Activated CD4-positive, alpha-beta T cell treated with anti-CD3 and anti-CD28 coated beads, Interleukin-2, amount 10 ng/mL, durations not matched to agents 24 days and 14 days (primary cell): Measurements from ENCODE around the gene RPL9. TPM values are rescaled to one million over a fixed set of nuclear protein-coding genes. Genes with fewer than 3 reads are reported as not detected.
"Not testable (repeated sequence)": the region's sequence is repeated elsewhere in the genome, so short reads cannot be mapped to it uniquely, and the experiment has no call there.

Source experiments
- DNase-seq: peaks from one replicate; pipeline ENCODE4 v3.0.0; 2022
- H3K27ac Mint-ChIP-seq: one replicate; pipeline ENCODE4 v1.8.0; 2022; ENCODE audit warnings: mild to moderate bottlenecking, mixed read lengths
- H3K27me3 Mint-ChIP-seq: one replicate; pipeline ENCODE4 v1.8.0; 2022; ENCODE audit warnings: mixed read lengths
- H3K36me3 Mint-ChIP-seq: one replicate; pipeline ENCODE4 v1.8.0; 2022; ENCODE audit warnings: low read depth, mild to moderate bottlenecking, mixed read lengths
- H3K4me1 Mint-ChIP-seq: one replicate; pipeline ENCODE4 v1.8.0; 2021; ENCODE audit warnings: mixed read lengths
- H3K4me3 Mint-ChIP-seq: one replicate; pipeline ENCODE4 v1.8.0; 2022; ENCODE audit warnings: mild to moderate bottlenecking, moderate library complexity, mixed read lengths
- H3K9me3 Mint-ChIP-seq: one replicate; pipeline ENCODE4 v1.8.0; 2021; ENCODE audit warnings: mixed read lengths
- intact Hi-C: fragments of 100-400 bp; cut with micrococcal nuclease; formaldehyde crosslinking; loops from one replicate; pipeline ENCODE4 v1.15.1; 2023
- total RNA-seq: library from RNA; stranded (reverse); gene quantifications from 2 replicates; pipeline ENCODE4 v1.2.3, GENCODE V29; 2022

The RPL9 gene
- total RNA-seq, 1 donor from 2014 or later = 1,789 TPM

DNA sequence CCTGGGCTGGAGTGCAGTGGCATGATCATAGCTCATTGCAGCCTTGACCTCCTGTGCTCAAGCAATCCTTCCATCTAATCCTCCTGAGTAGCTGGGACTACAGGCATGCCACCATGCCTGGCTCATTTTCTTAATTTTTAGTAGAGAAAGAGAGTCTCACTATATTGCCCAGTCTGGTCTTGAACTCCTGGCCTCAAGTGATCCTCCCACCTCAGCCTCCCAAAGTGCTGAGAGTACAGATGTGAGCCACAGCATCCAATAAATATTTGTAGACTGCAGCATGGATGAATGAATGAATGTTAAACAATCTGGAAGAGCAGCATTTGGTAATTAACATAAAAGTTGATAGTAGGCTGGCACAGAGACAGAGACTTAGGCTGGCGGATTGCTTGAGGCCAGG lies 32.0 kb downstream of the RPL9 start:
- H3K36me3 Mint-ChIP-seq = no peaks in the 10 kb centered on the region
- DNase-seq = no peak
- H3K27ac Mint-ChIP-seq = no peak overlapping the region
- no peaks in the 10 kb centered on the region for H3K9me3 Mint-ChIP-seq
- no peaks in the 10 kb centered on the region for H3K27me3 Mint-ChIP-seq
- H3K4me3 Mint-ChIP-seq = no peak overlapping the region
- H3K4me1 Mint-ChIP-seq = no peaks in the 10 kb centered on the region
- intact Hi-C loops = no loop called here

DNA sequence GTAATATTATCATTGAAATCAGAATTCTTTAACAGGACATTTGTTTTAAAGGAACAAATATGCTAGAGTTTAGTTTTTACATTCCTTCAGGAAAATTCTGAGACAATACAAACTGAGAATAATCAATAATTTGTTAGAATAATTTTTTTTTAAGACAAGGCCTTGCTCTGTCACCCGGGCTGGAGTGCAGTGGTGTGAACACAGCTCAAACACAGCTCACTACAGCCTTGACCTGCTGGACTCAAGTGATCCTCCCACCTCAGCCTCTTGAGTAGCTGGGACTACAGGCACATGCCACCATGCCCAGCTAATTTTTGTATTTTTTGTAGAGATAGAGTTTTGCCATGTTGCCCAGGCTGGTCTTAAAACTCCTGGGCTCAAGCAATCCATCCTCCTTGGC lies 33.4 kb downstream of the RPL9 start:
- not testable (repeated sequence) for H3K4me3 Mint-ChIP-seq, H3K27me3 Mint-ChIP-seq, H3K9me3 Mint-ChIP-seq

DNA sequence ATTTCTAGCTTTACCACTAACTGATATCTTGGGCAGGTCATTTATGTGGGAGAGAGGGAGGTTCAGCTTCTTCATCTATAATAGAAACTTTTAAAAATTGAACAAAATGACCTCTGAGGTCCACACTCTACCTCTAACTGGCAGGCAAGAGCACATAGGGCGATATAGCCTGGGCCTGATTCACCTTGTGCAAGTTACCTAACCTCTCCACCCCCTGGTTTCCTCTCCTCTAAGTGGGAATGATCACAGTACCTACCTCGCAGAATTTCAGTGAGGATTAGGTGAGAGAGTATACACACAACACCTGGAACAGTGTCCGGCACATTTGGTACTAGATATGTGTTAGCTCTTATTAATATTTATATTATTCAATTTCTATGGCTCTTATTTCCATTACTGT lies 36.5 kb downstream of the RPL9 start:
- no peak for DNase-seq
- Mint-ChIP-seq H3K9me3 (no peaks in the 10 kb centered on the region), H3K27me3 (peaks cover 2% of the 10 kb centered on the region), H3K27ac (no peak overlapping the region), H3K4me3 (no peak overlapping the region), H3K36me3 (no peaks in the 10 kb centered on the region), H3K4me1 (no peaks in the 10 kb centered on the region)
- intact Hi-C loops = no loop called here

More for the DNA sequence above, 33.4 kb downstream of the RPL9 start:
- DNase-seq, H3K36me3 Mint-ChIP-seq, H3K27ac Mint-ChIP-seq, intact Hi-C loops, H3K4me1 Mint-ChIP-seq: not testable (repeated sequence)

DNA sequence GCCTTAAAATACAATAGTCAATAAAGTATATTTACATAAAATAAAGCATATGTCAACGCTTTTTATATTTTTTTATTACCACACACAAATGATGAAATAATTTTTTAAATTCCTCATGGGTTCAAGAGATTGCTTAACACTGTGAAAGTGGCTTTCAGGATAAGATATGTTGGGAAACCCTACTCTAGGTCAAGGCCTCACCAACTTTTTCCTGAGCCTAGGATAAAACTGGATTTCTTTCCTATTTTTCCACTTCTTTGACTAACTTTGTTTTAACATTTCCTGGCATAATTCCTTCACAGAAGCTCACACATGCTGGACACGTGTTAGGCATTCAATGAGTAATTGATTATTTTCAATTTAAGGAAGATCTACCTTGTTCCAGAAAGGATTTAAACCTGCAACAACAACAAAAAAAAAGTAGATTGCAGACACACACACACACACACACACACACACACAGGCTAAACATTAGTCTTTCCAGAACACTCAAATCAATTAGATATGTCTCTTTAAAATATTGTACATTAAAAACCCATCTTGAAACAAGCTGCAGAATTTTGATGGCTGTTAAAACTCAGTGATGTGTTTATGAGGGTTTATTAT lies 42.9 kb downstream of the RPL9 start:
- H3K36me3 Mint-ChIP-seq = no peaks in the 10 kb centered on the region
- H3K27ac Mint-ChIP-seq = no peak overlapping the region
- DNase-seq = no peak
- H3K4me3 Mint-ChIP-seq = no peak overlapping the region
- H3K9me3 Mint-ChIP-seq = no peaks in the 10 kb centered on the region
- intact Hi-C loops = no loop called here
- H3K27me3 Mint-ChIP-seq = peaks cover 4% of the 10 kb centered on the region
- no peaks in the 10 kb centered on the region for H3K4me1 Mint-ChIP-seq

DNA sequence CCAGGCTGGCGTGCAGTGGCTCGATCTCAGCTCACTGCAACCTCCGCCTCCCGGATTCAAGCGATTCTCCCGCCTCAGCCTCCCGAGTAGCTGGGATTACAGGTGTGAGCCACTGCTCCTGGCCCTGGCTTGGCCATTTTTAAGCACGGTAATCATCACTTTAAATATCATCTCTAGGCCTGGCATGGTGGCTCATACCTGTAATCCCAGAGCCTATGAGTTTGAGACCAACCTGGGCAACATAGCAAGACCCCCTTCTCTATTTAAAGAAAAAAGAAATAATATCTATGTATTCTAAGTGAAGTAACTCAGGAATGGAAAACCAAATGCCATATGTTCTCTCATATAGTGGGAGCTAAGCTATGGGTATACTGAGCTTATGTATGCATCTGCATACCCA lies 47.2 kb downstream of the RPL9 start:
- intact Hi-C loops, H3K9me3 Mint-ChIP-seq: not testable (repeated sequence)

DNA sequence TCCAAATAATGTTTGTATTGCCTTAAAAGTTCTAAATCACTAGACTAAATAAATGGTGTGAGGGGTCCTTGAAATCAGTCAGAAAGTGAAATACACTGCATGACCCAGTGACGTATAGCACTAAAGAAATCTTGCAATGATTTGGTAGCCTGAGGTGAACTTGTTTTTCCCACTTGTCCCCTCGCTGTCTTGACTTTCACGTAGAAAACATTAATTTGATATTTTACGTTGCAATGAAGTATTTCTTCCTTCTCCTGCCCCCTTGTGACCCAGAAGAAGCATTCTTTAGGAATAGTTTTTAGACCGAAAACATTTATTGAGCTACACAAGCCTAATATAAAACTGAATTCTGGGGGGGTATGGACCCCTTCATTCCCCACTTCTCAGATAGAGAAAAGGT lies 48.3 kb downstream of the RPL9 start:
- Mint-ChIP-seq H3K36me3 (no peaks in the 10 kb centered on the region), H3K4me3 (no peak overlapping the region), H3K9me3 (no peaks in the 10 kb centered on the region), H3K4me1 (no peaks in the 10 kb centered on the region), H3K27me3 (peaks cover 6% of the 10 kb centered on the region), H3K27ac (no peak overlapping the region)
- no peak for DNase-seq
- intact Hi-C loops = no loop called here

More for the DNA sequence above, 47.2 kb downstream of the RPL9 start:
- H3K4me1 Mint-ChIP-seq, H3K27me3 Mint-ChIP-seq, DNase-seq, H3K27ac Mint-ChIP-seq, H3K4me3 Mint-ChIP-seq, H3K36me3 Mint-ChIP-seq: not testable (repeated sequence)

DNA sequence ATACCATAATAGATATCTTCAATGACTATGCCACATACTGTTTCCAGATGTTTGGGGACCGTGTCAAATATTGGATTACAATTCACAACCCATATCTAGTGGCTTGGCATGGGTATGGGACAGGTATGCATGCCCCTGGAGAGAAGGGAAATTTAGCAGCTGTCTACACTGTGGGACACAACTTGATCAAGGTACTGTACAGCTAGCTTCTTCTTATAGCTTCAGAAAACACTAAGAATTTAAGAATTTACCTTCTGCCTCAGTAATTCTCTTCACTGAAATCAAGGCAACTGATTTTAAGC lies 51.2 kb downstream of the RPL9 start:
- no peaks in the 10 kb centered on the region for H3K36me3 Mint-ChIP-seq
- H3K27me3 Mint-ChIP-seq = peaks cover 6% of the 10 kb centered on the region
- H3K9me3 Mint-ChIP-seq = no peaks in the 10 kb centered on the region
- no peaks in the 10 kb centered on the region for H3K4me1 Mint-ChIP-seq
- H3K4me3 Mint-ChIP-seq = no peak overlapping the region
- no peak for DNase-seq
- intact Hi-C loops = no loop called here
- no peak overlapping the region for H3K27ac Mint-ChIP-seq

DNA sequence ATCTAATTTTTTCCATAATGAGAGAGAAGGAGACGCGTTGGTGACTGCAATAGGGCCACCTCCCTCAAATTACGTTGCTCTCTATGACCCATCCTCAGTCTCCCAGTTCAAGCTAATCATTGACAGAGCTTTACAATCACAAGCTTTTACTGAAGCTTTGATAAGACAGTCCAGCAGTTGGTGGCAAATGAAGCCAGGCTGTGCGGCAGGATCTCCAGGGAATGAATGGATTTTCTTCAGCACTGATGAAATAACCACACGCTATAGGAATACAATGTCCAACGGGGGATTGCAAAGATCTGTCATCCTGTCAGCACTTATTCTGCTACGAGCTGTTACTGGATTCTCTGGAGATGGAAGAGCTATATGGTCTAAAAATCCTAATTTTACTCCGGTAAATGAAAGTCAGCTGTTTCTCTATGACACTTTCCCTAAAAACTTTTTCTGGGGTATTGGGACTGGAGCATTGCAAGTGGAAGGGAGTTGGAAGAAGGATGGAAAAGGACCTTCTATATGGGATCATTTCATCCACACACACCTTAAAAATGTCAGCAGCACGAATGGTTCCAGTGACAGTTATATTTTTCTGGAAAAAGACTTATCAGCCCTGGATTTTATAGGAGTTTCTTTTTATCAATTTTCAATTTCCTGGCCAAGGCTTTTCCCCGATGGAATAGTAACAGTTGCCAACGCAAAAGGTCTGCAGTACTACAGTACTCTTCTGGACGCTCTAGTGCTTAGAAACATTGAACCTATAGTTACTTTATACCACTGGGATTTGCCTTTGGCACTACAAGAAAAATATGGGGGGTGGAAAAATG lies 51.7 kb downstream of the RPL9 start, which contains the start of gene KLB:
TSS of gene KLB (plus strand) at position 168 of the 821 bp plus-strand sequence. CDS start at position 188, 20 bp downstream.
- H3K36me3 Mint-ChIP-seq = no peaks in the 10 kb centered on the region
- H3K27me3 Mint-ChIP-seq = peaks cover 6% of the 10 kb centered on the region
- intact Hi-C loops = no loop called here

More for the DNA sequence above, 51.7 kb downstream of the RPL9 start, which contains the start of gene KLB:
- no peak for DNase-seq
- Mint-ChIP-seq H3K9me3 (no peaks in the 10 kb centered on the region), H3K27ac (no peak within 1 kb of the TSS), H3K4me3 (no peak within 1 kb of the TSS), H3K4me1 (no peaks in the 10 kb centered on the region)

Other genes starting within 250 kb of the RPL9 start
- gene RFC1, start 92.6 kb downstream of the RPL9 start, total RNA-seq = 81.6 and 83.0 TPM in 2 replicates
- not detected in 2 replicates for gene KLB, start 52.0 kb downstream of the RPL9 start, total RNA-seq
- 27.7 and 29.2 TPM in 2 replicates for gene LIAS, start 134 bp upstream of the RPL9 start, total RNA-seq
- gene UGDH, start 68.5 kb upstream of the RPL9 start, total RNA-seq = 23.1 and 29.2 TPM in 2 replicates
- gene SMIM14, start 179.9 kb upstream of the RPL9 start, total RNA-seq = 1.0 and 2.0 TPM in 2 replicates
- gene UBE2K, start 239.2 kb upstream of the RPL9 start, total RNA-seq = 99.4 and 106 TPM in 2 replicates